HG03565 (cell line): Measurements from ENCODE around the gene FBXO28.

Source experiments
- ATAC-seq: cut with Tn5 transposase; IDR thresholded peaks from one replicate; pipeline ENCODE4 v1.9.1; 2021; ENCODE audit warnings: mild to moderate bottlenecking, moderate library complexity; ENCODE audit not compliant: unreplicated experiment

FBXO28 gene

DNA sequence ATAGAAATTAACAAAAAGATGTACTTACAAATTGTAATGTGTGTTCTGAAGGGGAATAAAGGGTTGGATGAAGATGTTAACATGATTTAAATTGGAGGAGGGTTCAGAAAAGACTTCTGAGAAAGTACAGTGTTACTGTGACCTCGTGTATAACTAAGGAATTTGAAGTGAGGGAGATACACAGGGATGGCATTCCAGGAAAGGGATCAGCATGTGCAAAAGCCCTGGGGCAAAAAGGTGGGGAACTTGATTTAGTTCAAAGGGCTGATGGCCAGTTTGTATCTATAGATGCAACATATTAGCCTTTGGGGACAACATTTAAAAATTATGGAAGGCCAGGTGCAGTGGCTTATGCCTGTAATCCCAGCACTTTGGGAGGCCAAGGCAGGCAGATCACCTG, 35.8 kb downstream of the FBXO28 start:
- ATAC-seq: no peak

- ATAC-seq: no peak
Observed at GRCh38 chr1:224151117-224151516, 37.2 kb downstream of the FBXO28 start.

DNA sequence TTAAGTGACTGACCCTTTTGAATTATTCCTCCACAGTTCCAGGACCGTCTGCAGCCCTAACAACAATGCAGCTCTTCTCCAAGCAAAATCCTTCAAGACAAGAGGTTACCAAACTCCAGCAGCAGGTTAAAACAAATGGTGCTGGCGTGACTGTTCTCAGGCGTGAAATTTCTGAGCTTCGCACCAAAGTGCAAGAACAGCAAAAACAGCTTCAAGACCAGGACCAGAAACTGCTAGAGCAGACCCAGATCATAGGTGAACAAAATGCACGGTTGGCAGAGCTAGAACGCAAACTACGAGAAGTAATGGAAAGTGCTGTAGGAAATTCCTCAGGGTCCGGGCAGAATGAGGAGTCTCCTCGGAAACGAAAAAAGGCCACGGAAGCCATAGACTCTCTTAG, 43.4 kb downstream of the FBXO28 start:
- ATAC-seq: no peak

GRCh38 chr1:224159541-224159940, 45.6 kb downstream of the FBXO28 start:
- ATAC-seq: no peak

DNA sequence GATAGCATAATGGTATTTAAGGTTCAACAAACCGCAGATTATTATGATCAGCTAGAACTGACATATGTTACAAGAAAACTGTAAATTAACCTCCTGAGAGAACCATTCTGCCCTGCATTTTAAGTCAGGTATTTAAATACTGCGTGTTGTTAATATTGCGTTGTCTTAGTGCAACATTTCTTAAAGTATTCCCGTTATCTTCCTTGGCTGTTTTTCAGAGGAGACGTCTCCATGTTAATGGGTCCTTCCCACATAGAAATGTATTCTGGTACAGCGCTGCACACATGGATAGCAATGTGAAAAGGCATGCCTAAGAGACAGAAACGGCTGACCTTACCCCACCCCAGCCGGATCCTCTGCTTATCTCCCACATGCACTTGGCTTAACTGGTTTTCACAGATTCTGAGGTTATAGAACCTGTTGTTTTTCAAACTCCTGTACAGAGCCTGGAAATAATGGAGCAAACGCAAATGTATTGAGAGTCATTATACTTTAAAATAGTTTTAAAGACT, 46.3 kb downstream of the FBXO28 start:
- ATAC-seq: no peak

- no peak for ATAC-seq
Observed at GRCh38 chr1:224162768-224163167, 48.9 kb downstream of the FBXO28 start.

GRCh38 chr1:224163311-224163710, 49.4 kb downstream of the FBXO28 start:
- no peak for ATAC-seq

GRCh38 chr1:224168859-224169380, 55.0 kb downstream of the FBXO28 start:
- peak; percentile 93 for ATAC-seq

DNA sequence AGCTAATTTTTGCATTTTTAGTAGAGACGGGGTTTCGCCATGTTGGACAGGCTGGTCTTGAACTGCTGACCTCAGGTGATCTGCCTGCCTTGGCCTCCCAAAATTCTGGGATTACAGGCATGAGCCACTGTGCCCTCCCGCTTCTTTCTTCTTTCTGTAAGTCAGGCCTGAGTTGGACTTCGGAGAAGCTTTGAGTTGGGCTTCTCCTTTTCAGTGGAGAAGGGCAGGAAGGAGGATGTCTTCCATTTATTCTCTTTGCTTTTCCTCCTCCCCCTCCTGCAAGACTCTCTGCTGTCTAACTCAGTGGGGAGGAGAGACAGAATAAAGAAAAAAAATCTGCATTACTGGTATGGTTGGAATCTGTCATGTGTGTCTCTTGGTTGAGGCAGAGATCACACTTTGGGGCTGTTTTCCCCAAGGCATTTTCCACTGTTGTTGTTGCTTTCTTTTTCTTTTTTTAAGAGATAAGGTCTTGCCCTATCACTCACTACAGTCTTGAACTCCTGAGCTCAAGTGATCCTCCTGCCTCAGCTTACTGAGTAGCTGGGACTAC, 55.9 kb downstream of the FBXO28 start:
- ATAC-seq: no peak

GRCh38 chr1:224170343-224170742, 56.4 kb downstream of the FBXO28 start:
- no peak for ATAC-seq

- no peak for ATAC-seq
Observed at GRCh38 chr1:224170748-224171478, 57.0 kb downstream of the FBXO28 start.

DNA sequence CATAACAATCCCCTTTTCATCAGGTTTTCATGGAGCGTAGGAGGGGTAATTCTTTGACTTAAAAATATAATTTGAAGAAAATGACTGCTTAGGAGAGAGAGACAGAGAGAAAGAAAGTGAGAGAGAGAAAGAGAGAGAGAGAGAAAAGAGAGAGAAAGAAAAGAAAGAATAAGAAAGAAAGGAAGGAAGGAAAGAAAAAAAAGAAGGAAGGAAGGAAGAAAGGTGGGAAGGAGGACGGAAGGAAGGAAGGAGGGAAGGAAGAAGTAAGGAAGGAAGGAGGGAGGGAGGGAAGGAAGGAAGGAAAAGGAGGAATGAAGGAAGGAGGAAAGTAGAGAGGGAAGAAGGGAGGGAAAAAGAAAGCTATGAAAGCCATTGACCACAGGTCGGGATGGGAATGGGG, 58.3 kb downstream of the FBXO28 start:
- ATAC-seq: no peak

DNA sequence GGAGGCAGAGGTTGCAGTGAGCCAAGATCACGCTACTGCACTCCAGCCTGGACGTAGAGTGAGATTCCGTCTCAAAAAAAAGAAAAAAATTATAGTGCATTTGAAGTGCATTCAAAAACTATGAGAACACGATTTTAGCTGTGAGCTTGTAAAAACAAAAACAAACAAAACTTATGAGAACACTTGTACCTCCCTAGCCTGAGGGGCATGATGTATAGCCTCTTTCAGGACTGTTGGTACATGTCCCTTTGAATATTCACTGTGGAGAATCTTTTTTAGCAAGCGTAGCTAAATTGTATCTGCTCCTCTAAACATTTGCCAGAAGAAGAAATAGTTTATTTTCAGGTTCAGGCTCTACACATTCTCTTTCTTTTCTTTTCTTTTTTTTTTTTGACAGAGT, 59.6 kb downstream of the FBXO28 start:
- no peak for ATAC-seq

DNA sequence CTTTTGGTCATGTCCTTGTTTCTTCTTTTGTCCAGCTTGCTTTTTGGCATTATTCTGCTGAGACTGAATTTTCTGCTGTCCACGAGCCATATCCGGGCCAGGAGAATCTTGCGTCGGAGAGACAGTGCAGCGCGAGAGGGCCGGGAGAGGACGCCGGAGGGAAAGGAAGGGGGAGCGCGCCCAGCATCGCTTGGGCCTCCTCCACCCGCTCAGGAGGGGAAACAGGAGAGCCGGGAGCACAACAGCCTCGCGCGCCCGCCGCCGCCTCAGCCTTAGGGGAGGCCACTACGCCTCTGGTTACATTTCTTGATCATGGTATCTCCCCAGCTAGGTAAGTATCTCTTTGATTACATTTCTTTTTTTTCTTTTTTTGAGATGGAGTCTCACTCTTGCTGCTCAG, 61.7 kb downstream of the FBXO28 start:
- no peak for ATAC-seq

DNA sequence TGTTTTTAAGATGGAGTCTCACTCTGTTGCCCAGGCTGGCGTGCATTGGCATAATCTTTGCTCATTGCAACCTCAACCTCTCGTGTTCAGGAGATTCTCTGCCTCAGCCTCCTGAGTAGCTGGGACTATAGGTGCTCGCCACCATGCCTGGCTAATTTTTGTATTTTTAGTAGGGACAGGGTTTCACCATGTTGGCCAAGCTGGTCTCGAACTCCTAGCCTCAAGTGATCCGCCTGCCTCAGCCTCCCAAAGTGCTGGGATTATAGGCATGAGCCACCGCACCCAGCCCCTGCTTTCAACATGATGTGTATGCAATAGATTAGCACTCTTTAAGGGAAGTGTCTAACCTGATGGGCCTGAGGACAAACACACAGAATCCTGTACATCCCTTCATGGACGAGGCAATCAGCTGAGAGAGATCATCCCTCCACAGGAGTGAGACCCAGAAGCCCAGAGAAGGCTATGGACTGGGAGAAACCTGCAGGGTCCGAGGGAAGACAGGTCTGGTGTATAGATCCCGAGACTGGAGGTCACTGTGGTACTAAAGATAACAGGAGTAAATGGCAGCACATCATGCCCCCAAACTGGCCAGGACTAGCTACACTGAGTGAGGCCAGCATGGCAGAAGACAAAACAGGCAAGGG, 63.6 kb downstream of the FBXO28 start:
- no peak for ATAC-seq

DNA sequence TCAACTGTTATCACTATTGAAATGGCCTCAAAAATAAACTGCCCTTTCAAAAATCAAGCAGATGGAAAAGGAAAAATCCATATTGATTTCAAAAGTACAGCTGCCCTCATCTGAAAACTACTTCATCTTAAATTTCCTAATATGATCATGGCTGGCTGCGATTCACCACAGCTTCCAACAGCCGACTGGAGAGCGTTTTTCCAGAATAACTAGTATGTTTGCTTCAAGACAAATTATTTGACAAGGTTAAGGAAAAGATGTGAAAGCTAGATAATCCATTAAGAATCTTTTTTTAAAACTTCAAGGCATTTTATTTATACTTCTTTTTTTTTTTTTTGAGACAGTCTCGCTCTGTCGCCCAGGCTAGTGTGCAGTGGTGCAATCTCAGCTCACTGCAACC, 65.0 kb downstream of the FBXO28 start:
- ATAC-seq: no peak

GRCh38 chr1:224180783-224181452, 67.0 kb downstream of the FBXO28 start:
- ATAC-seq: no peak

DNA sequence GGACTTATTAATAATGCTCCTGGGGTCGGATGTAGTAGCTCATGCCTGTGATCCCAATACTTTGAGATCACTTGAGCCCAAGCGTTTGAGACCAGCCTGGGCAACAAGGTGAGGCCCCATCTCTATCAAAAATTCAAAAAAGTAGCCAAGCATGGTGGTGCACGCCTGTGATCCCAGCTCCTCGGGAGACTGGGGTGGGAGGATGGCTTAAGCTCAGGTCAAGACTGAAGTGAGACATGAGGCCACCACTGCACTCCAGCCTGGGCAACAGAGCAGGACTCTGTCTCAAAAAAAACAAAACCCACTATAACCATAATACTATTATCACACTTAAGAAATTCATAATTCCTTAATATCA, 67.5 kb downstream of the FBXO28 start:
- ATAC-seq: no peak

DNA sequence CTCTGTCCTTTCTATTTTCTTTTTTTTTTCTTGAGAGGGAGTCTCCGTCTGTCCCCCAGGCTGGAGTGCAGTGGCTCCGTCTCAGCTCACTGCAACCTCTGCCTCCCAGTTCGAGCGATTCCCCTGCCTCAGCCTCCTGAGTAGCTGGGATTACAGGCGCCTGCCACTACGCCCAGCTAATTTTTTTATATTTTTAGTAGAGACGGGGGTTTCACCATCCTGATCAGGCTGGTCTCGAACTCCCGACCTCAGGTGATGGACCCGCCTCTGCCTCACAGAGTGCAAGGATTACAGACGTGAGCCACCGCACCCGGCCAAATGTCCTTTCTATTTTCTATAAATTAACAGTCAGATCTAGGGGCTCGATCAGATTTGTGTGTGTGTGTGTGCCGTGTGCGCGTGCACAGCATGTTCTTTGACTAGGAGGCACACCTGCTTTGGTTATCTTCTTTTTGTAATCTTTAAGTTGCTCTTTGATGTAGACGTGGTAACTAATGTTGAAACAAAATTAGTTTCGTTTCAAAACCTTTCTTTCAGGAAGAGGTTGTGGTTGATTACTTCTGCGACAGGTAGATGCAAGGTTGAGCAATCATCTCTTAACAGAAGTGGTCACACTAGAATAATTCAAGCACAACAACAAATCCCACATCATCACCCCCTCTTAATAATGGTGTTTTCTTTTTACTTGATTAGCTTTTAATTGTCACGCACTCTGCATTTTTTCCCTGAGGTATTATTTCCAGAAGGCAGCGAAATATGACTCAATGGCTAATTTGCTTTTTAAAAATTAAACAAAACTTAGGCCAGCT, 68.3 kb downstream of the FBXO28 start:
- ATAC-seq: peak; percentile 48

- ATAC-seq: peak; percentile 32
Observed at GRCh38 chr1:224182866-224183590, 69.1 kb downstream of the FBXO28 start, which contains the start of gene DEGS1. Gene DEGS1, plus strand, starts transcription at chr1:224183240. Its CDS starts 97 bp downstream, at chr1:224183337.
